ENCODE results near the gene LANCL2. TPM values are rescaled to one million over a fixed set of nuclear protein-coding genes. Genes with fewer than 3 reads are reported as not detected.

LANCL2 gene
- total and polyA plus RNA-seq, 4 donors: 6.3 to 14.4 (median 9.9) TPM

- ATAC-seq (ENCODE audit: insufficient read depth, low FRiP score): no peak
- WGBS, 2 donors: 78 to 90% methylated on average over 13 of the region's 13 CpGs
- H3K4me1 ChIP-seq (ENCODE audit: control insufficient read depth in 5 of 5, insufficient read depth in 5 of 5, low read length in 5 of 5): peaks cover 0 to 11% (median 4%) of the 10 kb centered on the region in 5 donors
- no peaks in the 10 kb centered on the region for H3K27me3 ChIP-seq (ENCODE audit: control insufficient read depth in 3 of 3, insufficient read depth in 3 of 3, low read length in 2 of 3)
- H3K4me3 ChIP-seq: no peak overlapping the region
- no peak for TF ChIP-seq CTCF (IDR thresholded peaks at IDR 0.05; ENCODE audit: control extremely low read depth, extremely low read depth)
- no peaks in the 10 kb centered on the region for H3K9me3 ChIP-seq (ENCODE audit: control insufficient read depth in 4 of 4, insufficient read depth in 3 of 4, low read length in 3 of 4)
- DNase-seq: peak; percentile 40 to 67 (median 52)
- H3K36me3 ChIP-seq (ENCODE audit: control insufficient read depth in 4 of 4, insufficient read depth in 4 of 4, low read length in 4 of 4): no peaks in the 10 kb centered on the region
- no peak overlapping the region for H3K27ac ChIP-seq (ENCODE audit: low read depth in 1 of 2, low read length in 1 of 2)
- H3K9ac ChIP-seq (ENCODE audit: insufficient read depth in 1 of 2, low read length in 2 of 2): no peak overlapping the region
Measured at GRCh38 chr7:55438085-55438756, 73.1 kb downstream of the LANCL2 start.

GRCh38 chr7:55438757-55439525 lies 73.8 kb downstream of the LANCL2 start:
- Histone ChIP-seq H3K27ac (ENCODE audit: low read depth in 1 of 2, low read length in 1 of 2) (no peak overlapping the region), H3K9me3 (ENCODE audit: control insufficient read depth in 4 of 4, insufficient read depth in 3 of 4, low read length in 3 of 4) (no peaks in the 10 kb centered on the region), H3K27me3 (ENCODE audit: control insufficient read depth in 3 of 3, insufficient read depth in 3 of 3, low read length in 2 of 3) (no peaks in the 10 kb centered on the region), H3K36me3 (ENCODE audit: control insufficient read depth in 4 of 4, insufficient read depth in 4 of 4, low read length in 4 of 4) (no peaks in the 10 kb centered on the region), H3K4me3 (no peak overlapping the region), H3K9ac (ENCODE audit: insufficient read depth in 1 of 2, low read length in 2 of 2) (no peak overlapping the region), H3K4me1 (ENCODE audit: control insufficient read depth in 5 of 5, insufficient read depth in 5 of 5, low read length in 5 of 5) (peaks cover 0 to 11% (median 4%) of the 10 kb centered on the region in 5 donors)
- WGBS, 2 donors: 47 to 64% methylated on average over 19 of the region's 19 CpGs
- TF ChIP-seq CTCF (IDR thresholded peaks at IDR 0.05; ENCODE audit: control extremely low read depth, extremely low read depth): no peak
- DNase-seq (peak in 2 of 3 donors; percentile 40 to 44), ATAC-seq (ENCODE audit: insufficient read depth, low FRiP score) (peak; percentile 48)

GRCh38 chr7:55439627-55440026 lies 74.5 kb downstream of the LANCL2 start:
- WGBS, 2 donors: 63 to 80% methylated on average over 10 of the region's 10 CpGs
- no peaks in the 10 kb centered on the region for H3K36me3 ChIP-seq (ENCODE audit: control insufficient read depth in 4 of 4, insufficient read depth in 4 of 4, low read length in 4 of 4)
- peak in 1 of 3 donors; percentile 13 for DNase-seq

More at GRCh38 chr7:55439627-55440026, 74.5 kb downstream of the LANCL2 start:
- Histone ChIP-seq H3K9ac (ENCODE audit: insufficient read depth in 1 of 2, low read length in 2 of 2) (no peak overlapping the region), H3K27me3 (ENCODE audit: control insufficient read depth in 3 of 3, insufficient read depth in 3 of 3, low read length in 2 of 3) (no peaks in the 10 kb centered on the region), H3K9me3 (ENCODE audit: control insufficient read depth in 4 of 4, insufficient read depth in 3 of 4, low read length in 3 of 4) (peaks cover 0 to 2% (median 0%) of the 10 kb centered on the region in 4 donors), H3K27ac (ENCODE audit: low read depth in 1 of 2, low read length in 1 of 2) (no peak overlapping the region), H3K4me3 (no peak overlapping the region), H3K4me1 (ENCODE audit: control insufficient read depth in 5 of 5, insufficient read depth in 5 of 5, low read length in 5 of 5) (peaks cover 0 to 11% (median 4%) of the 10 kb centered on the region in 5 donors)
- no peak for ATAC-seq (ENCODE audit: insufficient read depth, low FRiP score)
- no peak for TF ChIP-seq CTCF (IDR thresholded peaks at IDR 0.05; ENCODE audit: control extremely low read depth, extremely low read depth)
